OCI-M2 (cell line): ENCODE measurements around the gene TAF4.

Source experiments
- DNase-seq: peaks from one replicate; lab custom pipeline; 2025; ENCODE audit not compliant: unreplicated experiment; lab: John Stamatoyannopoulos, UW

The TAF4 gene

DNA sequence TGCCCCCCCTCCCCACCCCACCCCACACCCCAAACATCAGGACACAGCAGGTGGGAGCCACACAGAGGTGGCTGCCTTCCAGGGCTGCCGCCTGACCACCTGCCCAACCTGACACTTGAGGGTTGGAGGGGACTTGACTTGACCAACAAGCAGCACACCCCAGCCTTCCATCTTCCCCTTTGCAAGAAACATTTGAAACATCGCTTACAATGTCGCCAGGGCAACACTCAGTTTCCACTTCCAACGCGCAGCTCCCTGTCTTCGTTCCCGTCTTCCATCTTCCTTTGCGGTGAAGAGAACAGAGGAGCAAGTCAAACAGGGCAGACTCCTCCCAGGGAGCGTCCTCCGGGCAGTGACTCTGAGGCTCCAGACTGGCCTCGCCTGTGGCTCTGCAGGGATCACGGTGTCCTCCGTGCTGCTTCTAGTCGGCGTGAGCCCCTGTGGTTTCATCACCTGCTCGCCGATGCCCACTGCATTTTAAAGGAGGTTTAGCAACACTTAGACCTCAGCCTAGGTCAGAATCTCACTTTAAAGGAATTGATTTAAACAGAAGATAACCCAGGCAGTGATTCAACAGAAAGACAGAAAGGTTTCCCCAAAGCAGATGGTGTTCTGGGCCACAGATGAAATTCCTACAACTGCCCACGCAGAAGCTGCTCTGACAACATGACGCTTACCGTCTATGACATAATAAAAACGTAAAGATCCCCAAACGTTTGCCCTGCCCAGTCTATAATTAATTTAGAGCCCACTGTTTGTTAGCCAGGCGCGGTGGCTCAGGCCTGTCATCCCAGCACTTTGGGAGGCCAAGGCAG lies 130.8 kb downstream of the TAF4 start:
- no peak for DNase-seq

DNA sequence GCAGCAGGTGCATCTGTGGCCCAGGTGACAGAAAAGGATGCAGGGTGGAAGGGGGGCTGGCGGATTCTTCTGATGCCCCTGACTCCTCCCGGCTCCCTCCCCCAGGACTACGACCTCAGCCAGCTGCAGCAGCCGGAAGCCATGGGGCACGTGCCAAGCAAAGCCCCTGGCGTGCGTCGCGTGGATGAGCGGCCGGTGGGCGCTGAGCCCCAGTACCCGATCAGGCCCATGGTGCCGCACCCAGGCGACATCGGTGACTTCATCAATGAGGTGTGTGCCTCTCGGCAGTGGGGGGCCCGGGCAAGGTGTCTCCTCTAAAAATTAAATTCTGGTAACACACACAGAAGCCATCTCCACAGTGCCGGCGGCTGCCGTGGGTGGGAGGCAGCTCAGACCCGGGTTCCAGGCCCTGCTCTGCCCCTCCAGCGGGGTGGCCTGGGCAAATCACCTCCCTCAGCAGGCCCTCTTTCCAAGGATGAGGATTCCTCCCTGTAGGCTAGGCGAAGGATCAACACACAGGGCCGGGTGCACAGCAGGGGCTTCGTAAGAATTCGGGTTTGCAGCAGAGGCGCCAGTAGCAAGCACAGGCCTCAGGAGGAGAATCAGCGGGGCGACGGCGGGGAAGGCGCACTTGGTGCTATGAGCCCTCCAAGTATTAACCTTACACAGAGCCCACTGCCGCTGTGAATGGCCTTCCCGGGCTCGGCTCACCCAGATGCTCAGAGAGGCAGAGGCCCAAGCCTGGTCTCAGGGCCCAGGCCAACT lies 131.5 kb downstream of the TAF4 start:
- no peak for DNase-seq

DNA sequence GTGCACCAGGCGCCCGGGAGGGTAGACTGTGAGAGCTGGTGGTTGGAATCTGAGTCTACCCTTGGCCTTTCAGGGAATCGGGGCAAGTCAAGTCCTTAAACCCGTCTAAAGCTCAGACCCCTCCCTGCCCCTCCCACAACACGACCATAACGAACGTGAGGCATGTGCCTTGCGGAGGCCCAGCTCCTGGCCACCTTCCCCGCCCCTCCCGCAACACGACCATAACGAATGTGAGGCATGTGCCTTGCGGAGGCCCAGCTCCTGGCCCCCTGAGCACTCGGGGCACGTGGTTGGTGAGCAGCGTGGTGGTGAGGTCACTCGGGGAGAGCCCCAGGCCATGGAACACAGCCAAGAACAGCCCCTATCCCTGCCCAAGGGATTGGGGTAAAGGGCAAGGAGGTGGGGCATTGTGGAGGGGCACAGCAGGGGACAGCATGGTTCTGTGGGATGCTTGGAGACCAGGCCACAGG lies 132.2 kb downstream of the TAF4 start:
- DNase-seq = no peak

DNA sequence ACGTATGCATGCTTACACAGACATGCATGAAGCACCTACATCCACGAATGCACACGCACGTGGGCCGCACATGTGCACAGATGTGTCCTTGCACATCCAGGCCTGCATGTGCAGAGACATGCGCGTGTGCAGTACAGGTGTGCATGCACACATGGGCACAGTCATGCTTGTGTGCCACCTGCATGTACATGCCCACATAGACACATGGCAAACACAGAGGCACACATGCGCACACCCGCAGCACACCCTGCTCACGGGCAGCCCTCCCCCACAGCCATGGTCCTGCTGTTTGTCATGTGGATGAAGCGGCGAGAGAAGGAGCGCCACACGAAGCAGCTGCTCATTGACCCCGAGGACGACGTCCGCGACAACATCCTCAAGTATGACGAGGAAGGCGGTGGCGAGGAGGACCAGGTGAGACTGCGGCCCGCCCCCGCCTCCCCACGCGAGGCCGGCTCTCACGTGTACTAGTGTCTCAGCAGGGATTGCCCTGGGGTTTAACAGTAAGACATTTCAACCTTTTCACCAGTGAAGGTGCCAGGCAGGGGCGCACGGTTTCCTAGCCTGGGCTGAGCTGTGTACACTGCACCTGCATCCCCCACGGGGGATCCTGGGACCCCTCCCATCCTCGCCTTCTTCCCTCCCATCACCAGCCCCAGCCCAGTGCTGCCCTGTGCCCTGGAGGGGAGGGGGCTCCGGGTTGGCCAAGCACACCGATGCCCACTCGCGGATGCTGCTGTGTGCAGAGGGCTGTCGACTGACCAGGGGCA lies 132.8 kb downstream of the TAF4 start:
- DNase-seq = no peak

DNA sequence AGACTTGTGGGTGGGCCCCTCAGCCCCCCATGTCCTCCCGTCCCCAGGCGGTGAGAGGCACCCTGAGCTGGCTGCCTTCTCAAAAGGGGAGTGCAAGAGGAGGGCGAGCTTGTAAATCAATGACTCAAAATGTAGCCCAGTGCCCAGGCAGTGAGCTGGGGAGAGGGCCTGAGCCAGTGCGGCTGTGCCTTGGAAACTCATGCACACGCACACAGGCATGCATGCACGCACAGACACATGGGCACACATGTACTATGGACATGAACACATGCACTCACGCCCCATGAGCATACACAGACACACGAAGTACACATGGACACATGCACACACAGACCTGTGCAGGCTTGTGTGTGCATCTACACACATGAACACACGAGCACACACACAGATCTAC lies 133.5 kb downstream of the TAF4 start:
- DNase-seq = no peak

DNA sequence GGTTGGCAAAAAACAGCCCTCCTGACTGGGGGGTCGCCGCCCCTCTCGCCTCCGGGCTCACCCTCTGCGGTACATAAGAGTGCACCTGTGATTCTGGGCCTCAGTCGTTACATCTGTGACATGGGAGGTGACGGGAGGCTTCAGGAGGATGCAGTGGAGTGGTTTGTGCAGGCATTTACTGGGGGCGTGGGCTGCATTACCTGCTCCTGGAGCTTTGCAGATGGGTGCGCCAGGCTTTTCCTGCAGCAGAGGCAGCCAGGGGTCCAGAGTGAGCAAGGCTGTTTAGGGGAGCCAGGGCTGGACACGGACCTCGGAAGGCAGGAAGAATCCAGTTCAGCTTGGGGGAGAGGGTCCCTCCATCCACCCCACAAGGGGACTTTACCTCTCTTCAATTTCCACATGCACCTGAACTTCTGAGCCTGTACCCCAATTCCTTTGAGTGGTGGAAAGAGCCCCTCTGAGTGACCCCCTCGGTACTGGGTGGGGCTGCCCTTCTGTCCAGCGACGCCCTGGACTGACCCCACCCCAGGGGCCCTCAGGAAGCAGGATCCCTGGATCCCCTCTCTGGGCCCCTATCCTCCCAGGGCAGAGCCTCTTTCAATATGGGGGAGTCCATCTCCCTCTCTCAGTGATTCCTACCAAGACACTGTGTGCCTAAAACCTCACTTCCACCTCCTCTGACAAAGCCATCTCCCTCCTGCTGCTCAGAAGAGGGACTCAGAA lies 134.0 kb downstream of the TAF4 start:
- no peak for DNase-seq

DNA sequence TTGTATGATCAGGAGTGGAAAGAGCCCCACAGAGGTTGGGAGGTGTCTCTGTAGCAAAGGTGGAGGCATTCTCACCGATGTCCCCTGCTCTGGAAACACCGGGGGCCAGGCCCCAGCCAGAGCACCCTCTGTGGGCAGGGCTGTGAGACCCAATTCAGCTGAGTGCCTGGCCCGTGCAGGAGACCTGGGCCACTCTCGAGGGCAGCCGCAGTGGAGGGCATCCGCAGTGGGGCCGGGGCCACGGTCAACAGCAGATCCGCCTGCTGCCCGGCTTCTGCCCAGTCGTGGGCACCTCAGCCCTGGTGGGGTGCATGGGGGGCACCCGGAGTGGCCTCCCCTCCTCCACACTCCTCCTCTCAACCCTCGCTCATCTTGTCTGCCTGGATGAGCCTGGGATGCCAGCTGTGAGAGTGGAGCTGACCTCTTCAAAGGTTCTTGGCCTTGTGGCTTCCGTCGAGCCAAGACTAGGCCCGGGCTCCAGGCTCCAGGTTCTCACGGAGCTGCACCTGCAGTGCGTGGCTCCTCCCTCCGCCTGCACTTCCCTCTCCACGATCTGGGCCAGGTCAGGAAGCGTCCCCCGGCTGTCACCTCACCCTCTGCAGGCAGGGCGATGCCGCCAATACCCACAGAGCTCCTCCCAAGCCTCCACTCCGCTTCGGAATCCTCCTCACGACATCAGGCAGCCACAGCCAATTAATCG lies 134.8 kb downstream of the TAF4 start:
- no peak for DNase-seq

DNA sequence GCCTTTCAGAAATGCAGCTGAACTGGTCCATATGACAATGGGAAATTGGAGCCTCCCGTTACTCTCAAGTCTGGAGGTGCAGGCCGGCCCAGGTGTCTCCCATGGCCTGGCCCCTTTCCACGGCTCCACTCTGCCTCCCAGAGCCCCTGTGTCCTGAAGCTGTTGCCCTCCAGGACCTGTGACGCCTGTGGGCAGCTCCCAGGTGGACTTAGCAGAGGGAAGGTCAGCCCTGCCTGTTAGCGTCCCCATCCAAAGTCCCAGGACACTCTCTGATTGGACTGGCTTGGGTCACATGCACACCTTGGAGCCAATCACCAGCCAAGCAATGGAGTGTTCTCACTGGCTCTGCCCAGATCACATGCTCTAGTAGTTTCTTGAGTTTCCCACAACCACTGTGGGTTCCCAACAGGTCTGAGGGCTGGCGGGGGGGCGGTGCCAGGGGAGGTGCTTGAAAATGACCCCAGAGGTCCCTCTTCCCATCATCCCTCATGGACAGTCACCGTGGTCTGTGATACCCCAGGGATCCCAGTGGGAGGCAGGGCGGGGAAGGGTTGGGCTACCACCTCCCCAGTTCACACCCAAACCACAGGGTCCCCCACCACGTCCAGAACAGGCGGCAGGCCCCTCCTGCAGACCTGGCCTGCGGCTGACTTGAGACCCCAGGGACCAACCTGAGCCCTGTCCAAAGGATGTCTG lies 135.6 kb downstream of the TAF4 start:
- DNase-seq = no peak

DNA sequence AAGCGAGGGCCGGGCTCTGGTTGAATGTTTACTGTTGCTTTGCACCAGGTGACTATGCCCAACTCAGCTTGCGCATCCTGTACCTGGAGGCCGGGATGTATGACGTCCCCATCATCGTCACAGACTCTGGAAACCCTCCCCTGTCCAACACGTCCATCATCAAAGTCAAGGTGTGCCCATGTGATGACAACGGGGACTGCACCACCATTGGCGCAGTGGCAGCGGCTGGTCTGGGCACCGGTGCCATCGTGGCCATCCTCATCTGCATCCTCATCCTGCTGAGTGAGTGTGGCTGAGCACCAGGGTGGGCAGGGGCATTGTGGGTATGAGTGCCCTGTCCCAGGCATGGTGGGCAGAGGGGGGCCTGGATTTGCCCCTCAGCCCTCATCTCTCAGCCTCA lies 136.1 kb downstream of the TAF4 start:
- DNase-seq = no peak

DNA sequence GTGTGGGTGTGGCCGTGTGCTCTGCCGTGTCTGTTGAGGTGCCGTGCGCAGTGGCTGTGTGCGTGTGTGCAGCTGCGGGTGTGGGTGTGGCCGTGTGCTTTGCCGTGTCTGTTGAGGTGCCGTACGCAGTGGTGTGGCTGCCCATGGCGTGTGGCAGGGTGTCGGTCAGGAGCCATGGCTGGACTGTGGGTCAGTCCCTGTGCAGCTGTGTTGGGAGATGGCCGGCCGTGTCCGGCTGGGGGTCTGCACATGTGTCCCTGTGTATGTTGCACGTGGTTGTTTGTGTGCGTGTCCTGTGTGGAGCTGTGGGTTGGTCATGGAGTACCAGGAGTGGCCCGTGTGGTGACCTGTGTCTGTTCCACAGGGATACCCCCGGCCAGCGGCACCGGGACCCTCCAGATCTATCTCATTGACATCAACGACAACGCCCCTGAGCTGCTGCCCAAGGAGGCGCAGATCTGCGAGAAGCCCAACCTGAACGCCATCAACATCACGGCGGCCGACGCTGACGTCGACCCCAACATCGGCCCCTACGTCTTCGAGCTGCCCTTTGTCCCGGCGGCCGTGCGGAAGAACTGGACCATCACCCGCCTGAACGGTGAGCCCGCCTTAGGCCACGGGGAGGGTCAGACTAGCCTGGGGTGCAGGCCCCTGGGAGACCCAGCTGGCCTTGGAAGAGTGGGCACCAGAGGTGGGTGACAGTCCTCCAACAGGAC lies 137.7 kb downstream of the TAF4 start:
- no peak for DNase-seq

DNA sequence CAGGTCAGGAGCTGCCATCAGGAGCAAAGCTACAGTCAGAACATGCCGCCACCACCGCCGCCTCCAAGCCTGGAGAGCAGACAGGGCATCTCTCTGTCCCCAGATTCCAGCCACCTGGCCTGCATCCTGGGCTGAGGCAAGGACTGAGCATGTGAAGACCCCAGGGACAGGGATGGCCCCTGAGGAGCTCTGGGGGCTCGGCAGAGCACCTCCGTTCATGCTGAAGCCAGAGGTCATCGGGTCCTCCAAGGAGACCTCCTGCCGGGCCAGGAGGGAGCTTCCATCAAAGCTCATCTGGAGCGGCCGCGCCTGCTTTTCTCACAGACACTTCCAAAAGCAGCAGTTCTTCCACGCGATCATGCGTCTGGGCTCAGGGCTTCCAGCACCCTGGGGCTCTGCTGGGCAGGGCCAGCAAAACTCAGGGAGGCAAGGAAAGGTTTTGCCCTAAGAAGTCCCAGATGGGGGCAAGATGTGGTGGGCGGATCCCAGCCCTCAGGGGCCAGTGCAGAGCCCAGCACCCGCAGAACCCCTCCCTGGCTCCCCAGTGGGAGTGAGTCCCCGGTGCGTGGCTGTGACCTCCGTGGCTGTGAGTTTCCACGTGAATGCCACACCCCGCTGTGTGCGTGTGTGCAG lies 138.4 kb downstream of the TAF4 start:
- DNase-seq = no peak

DNA sequence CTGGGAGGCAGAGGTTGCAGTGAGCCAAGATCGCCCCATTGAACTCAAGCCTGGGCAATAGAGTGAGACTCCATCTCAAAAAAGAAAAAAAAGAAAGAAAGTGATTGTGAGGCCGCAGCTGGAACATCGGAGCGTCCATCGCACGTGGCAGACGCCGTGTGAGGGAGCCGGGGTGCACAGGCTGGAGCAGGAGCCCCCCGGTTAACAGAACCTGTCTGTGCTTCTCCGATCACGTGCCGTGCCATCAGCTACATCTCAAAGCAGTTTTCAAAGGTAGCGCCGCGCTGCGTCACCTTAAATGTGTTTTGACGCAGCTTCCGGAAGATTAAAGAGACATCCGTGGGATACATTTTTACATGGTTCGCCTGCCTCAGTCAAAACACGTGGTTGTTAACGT lies 138.9 kb downstream of the TAF4 start:
- DNase-seq = no peak

DNA sequence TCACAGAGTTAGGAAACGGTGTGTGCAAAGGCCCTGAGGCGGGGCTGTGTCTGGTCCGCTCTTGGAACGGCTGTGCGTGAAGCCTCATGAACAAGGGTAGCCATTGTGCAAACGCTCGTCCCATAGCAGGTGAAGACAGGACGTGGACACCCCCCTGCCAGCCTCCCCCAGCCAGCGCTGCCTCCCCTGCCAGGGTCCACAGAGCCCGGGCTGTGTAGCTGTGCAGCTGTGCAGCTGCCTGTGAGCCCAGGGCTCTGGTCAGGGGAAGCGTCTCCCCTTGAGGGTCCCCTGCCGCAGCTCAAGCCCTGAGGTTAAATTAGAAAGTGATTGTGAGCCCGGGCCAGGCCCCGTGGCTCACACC lies 139.4 kb downstream of the TAF4 start:
- DNase-seq = no peak

DNA sequence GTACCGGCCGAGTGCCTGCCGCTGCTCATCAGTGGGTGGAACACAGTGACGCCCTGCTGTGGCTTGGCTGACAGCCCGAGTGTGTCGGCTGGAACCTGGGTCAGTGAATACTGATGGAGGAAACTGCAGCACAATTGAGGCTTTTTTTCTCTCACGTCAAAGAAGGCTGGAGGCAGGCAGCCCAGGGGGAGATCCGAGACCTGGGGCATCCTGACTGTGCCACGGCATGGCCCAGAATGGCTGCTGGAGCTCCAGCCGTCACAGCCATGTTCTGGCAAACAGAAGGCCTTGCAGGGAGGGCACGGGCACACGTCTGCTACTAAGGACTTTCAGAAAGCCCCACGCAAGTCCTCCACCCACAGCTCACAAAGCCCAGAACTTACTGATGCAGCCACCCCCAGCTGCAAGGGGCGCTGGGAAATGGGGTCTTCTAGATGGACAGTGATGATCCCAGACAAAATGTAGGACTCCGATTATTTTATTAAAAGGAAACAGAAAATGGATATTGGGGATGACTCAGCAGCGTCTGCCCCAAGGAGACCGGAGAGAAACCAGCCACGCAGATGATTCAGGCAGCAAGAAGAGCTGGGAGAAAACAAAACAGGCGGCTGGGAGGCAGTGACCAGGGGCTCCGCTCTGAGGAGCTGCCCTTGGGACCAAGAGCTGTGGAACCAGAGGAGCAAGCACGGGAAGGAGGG lies 140.0 kb downstream of the TAF4 start:
- DNase-seq = no peak

DNA sequence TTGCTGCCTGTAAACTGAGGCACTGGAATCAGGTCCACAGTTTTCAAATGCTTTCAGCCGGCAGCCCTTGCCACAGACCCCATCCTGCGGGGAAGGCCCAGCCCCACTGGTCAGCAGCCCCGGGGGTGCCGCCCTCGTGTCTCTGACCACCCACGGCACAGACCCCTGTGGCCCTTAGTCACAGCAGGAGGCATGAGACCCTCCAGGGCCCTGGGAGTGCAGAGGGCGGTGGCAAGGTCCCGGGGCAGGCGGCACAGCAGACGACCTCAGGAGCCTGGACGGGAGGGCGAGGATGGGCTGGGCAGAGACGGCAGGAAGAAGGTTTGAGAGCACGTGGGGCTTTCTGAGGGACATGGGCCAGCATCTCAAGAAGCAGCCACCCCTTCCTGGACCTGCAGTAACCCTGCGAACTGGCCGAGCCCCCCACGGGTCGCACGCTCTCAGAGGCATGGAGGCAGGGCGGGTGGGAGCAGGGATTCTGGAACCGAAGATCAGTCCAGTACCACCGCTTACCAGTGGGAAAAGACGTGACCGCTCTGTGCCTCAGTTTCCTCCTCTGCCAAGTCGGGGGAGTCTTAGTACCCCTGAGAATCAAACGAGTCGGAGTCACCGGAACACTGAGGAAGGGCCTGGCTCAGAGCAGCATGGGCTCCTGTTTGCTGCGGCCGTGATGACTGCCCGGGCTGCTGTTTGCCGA lies 140.7 kb downstream of the TAF4 start:
- DNase-seq = no peak
